ENCODE results near the gene NAPG. TPM values are rescaled to one million over a fixed set of nuclear protein-coding genes. Genes with fewer than 3 reads are reported as not detected.

Gene NAPG
- total RNA-seq, 2 donors from 2014 or later, result 35.3 to 42.9 TPM

DNA sequence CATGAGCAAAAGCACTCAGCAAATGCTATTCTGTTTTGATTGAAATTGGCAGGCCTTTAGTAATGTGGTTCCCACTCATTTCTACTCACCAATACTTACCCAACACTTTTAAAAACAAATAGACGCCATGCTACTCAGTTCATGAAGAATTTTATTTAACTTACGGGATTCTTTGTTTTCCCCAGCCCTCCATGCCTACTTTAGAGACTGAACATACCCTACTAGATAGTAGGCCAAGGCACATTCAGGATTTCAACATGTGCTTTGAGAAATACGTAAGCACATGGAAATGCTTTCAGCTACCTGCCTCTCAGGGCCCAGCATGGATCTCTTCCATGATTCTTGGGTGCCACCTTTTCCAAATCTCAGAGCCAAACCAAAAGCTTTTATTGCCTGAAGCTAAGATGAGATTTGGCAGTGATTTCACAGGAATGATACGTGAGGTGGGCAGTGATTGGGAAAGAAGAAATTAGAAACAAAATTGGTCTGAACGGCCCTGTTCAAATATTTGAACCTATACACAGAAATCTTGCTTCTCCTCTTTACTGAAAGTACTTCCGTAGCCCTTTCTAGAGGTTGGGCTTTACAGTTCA is 31.4 kb downstream of the NAPG start:
- no peaks in the 10 kb centered on the region for H3K27me3 Mint-ChIP-seq (ENCODE audit: insufficient read depth)

DNA sequence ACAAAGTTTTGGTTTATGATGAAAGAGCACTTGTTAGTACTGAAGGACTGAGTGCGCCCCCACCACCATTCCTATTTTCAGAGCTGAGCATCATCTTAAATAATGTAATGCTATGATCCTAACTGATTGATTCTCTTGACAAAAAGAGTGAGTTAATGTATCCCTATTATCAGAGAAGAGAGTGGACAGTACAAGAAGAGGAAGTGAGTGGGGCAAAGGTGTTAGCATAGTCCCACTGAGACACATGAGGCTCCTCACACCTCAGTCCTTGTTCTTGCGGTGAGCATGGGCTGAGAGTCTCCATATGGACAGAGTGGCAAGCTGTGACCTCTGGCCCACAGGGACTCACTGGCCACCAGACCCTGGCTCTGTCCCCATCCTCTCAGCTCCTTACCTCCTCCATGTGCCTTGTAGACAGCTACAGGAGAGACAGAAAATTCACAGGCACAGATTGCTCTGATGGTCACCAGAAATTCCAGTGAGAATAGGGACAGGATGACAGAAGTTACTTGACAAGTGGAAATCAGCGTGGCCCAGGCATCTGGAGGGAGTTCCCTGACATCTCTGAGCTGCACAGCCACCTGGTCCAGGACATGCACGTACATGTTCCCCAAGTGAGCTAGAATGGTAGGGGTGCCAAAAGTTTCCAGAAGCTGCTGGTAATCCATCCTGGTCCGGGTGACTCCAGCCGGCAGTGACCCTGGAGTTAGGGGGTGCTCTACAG is 32.6 kb downstream of the NAPG start:
- Histone ChIP-seq H3K9ac (ENCODE audit: extremely low read depth, low read length, poor library complexity, severe bottlenecking) (no peak overlapping the region), H3K27ac (ENCODE audit: low read depth, low read length) (no peak overlapping the region), H3K4me3 (ENCODE audit: low read length) (no peak overlapping the region), H3K9me3 (ENCODE audit: control insufficient read depth, low read length) (peaks cover 24% of the 10 kb centered on the region), H3K36me3 (ENCODE audit: control insufficient read depth, insufficient read depth, low read length) (peaks cover 44% of the 10 kb centered on the region), H3K27me3 (ENCODE audit: control insufficient read depth, insufficient read depth, low read length, poor library complexity, severe bottlenecking) (no peaks in the 10 kb centered on the region), H3K4me1 (ENCODE audit: control insufficient read depth, insufficient read depth, low read length) (no peaks in the 10 kb centered on the region)
- no peaks in the 10 kb centered on the region for H3K27me3 Mint-ChIP-seq (ENCODE audit: insufficient read depth)
- DNase-seq, result no peak
- peaks cover 12% of the 10 kb centered on the region for H3K9me3 Mint-ChIP-seq
- H3K4me3 Mint-ChIP-seq, result no peak overlapping the region
- WGBS, 2 experiments (ENCODE audit: insufficient coverage in 1 of 2, insufficient read length in 1 of 2), result 91 to 95% methylated on average over 4 to 6 of the region's 6 CpGs
- H3K4me1 Mint-ChIP-seq, result peaks cover 3% of the 10 kb centered on the region
- TF ChIP-seq, protein P1, sequence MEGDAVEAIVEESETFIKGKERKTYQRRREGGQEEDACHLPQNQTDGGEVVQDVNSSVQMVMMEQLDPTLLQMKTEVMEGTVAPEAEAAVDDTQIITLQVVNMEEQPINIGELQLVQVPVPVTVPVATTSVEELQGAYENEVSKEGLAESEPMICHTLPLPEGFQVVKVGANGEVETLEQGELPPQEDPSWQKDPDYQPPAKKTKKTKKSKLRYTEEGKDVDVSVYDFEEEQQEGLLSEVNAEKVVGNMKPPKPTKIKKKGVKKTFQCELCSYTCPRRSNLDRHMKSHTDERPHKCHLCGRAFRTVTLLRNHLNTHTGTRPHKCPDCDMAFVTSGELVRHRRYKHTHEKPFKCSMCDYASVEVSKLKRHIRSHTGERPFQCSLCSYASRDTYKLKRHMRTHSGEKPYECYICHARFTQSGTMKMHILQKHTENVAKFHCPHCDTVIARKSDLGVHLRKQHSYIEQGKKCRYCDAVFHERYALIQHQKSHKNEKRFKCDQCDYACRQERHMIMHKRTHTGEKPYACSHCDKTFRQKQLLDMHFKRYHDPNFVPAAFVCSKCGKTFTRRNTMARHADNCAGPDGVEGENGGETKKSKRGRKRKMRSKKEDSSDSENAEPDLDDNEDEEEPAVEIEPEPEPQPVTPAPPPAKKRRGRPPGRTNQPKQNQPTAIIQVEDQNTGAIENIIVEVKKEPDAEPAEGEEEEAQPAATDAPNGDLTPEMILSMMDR (conservative IDR thresholded peaks at IDR 0.05), result no peak
- H3K27ac Mint-ChIP-seq, result no peak overlapping the region
- H3K36me3 Mint-ChIP-seq (ENCODE audit: low read depth), result peaks cover 52% of the 10 kb centered on the region

More for the DNA sequence above, 31.4 kb downstream of the NAPG start:
- Histone ChIP-seq H3K4me1 (ENCODE audit: control insufficient read depth, insufficient read depth, low read length) (no peaks in the 10 kb centered on the region), H3K4me3 (ENCODE audit: low read length) (no peak overlapping the region), H3K27ac (ENCODE audit: low read depth, low read length) (no peak overlapping the region), H3K36me3 (ENCODE audit: control insufficient read depth, insufficient read depth, low read length) (peaks cover 56% of the 10 kb centered on the region), H3K9me3 (ENCODE audit: control insufficient read depth, low read length) (peaks cover 24% of the 10 kb centered on the region), H3K27me3 (ENCODE audit: control insufficient read depth, insufficient read depth, low read length, poor library complexity, severe bottlenecking) (no peaks in the 10 kb centered on the region), H3K9ac (ENCODE audit: extremely low read depth, low read length, poor library complexity, severe bottlenecking) (no peak overlapping the region)
- DNase-seq, result no peak
- Mint-ChIP-seq H3K9me3 (peaks cover 12% of the 10 kb centered on the region), H3K4me1 (peaks cover 3% of the 10 kb centered on the region), H3K27ac (no peak overlapping the region), H3K36me3 (ENCODE audit: low read depth) (peaks cover 62% of the 10 kb centered on the region), H3K4me3 (no peak overlapping the region)
- TF ChIP-seq, protein P1 (conservative IDR thresholded peaks at IDR 0.05), result no peak
- WGBS, 2 experiments (ENCODE audit: insufficient coverage in 1 of 2, insufficient read length in 1 of 2), result 92 to 100% methylated on average over 4 to 6 of the region's 6 CpGs

DNA sequence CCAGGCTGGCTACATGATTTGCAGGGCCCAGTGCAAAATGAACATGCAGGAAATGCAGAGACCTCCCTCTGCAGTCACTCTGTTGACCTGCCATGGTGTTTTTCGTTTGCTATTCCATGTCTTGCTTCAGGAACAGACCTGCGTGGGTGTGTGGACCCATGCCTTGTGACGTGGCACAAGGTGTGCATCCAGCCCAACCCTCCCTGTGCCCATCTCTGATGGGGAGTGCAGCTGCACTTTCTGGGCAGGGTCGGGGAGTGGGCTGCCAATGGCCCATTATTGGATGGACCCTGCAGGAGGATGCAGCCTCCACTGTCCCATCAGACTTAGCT is 33.1 kb downstream of the NAPG start:
- Mint-ChIP-seq H3K27me3 (ENCODE audit: insufficient read depth) (no peaks in the 10 kb centered on the region), H3K36me3 (ENCODE audit: low read depth) (peaks cover 47% of the 10 kb centered on the region), H3K4me1 (peaks cover 3% of the 10 kb centered on the region), H3K27ac (no peak overlapping the region), H3K9me3 (peaks cover 12% of the 10 kb centered on the region), H3K4me3 (no peak overlapping the region)
- DNase-seq, result no peak
- Histone ChIP-seq H3K9me3 (ENCODE audit: control insufficient read depth, low read length) (peaks cover 24% of the 10 kb centered on the region), H3K36me3 (ENCODE audit: control insufficient read depth, insufficient read depth, low read length) (peaks cover 39% of the 10 kb centered on the region), H3K4me1 (ENCODE audit: control insufficient read depth, insufficient read depth, low read length) (no peaks in the 10 kb centered on the region), H3K27me3 (ENCODE audit: control insufficient read depth, insufficient read depth, low read length, poor library complexity, severe bottlenecking) (no peaks in the 10 kb centered on the region), H3K9ac (ENCODE audit: extremely low read depth, low read length, poor library complexity, severe bottlenecking) (no peak overlapping the region), H3K4me3 (ENCODE audit: low read length) (no peak overlapping the region), H3K27ac (ENCODE audit: low read depth, low read length) (no peak overlapping the region)
- TF ChIP-seq, protein P1 (conservative IDR thresholded peaks at IDR 0.05), result no peak
- 92 to 100% methylated on average over 4 of the region's 4 CpGs for WGBS, 2 experiments (ENCODE audit: insufficient coverage in 1 of 2, insufficient read length in 1 of 2)

All from endodermal cell (in vitro differentiated cells).